ENCODE data around the gene C10orf53. TPM values are rescaled to one million over a fixed set of nuclear protein-coding genes. Genes with fewer than 3 reads are reported as not detected.

The C10orf53 gene
- total RNA-seq, 1 experiment from 2014 or later: not detected

- H3K27me3 Mint-ChIP-seq (ENCODE audit: low read depth): peaks cover 46% of the 10 kb centered on the region
- WGBS (ENCODE audit: extremely low coverage, insufficient read length, low lambda C conversion rate): no CpG with 5 or more reads among the region's 5 CpGs
- TF ChIP-seq CTCF (conservative IDR thresholded peaks at IDR 0.05): no peak
- H4K20me1 ChIP-seq (ENCODE audit: control insufficient read depth, insufficient read depth, insufficient read length): no peaks in the 10 kb centered on the region
- peaks cover 13 to 19% of the 10 kb centered on the region in 2 experiments for H3K9me3 Mint-ChIP-seq
- H2BK120ac ChIP-seq (ENCODE audit: low read depth, low read length, poor library complexity, severe bottlenecking): no peak overlapping the region
- no peaks in the 10 kb centered on the region for H3K27me3 ChIP-seq (ENCODE audit: insufficient read depth, low read length)
- H3K79me1 ChIP-seq (ENCODE audit: insufficient read depth, low read depth, low read length, poor library complexity, severe bottlenecking): no peaks in the 10 kb centered on the region
- H2AK5ac ChIP-seq (ENCODE audit: insufficient read length, low read length): no peak overlapping the region
- no peak overlapping the region for H2BK5ac ChIP-seq (ENCODE audit: insufficient read length, low read length)
- no peak overlapping the region for H4K91ac ChIP-seq (ENCODE audit: insufficient read length, low read depth, low read length)
- H4K8ac ChIP-seq (replicated peaks; ENCODE audit: insufficient read length, low read depth, low read length): no peak overlapping the region
- no peak overlapping the region for H2AFZ ChIP-seq (ENCODE audit: low read length)
- H3K14ac ChIP-seq (ENCODE audit: insufficient read depth, low read length): no peak overlapping the region; the same call in 1 of the 2 replicates
- H3K23me2 ChIP-seq (ENCODE audit: insufficient read length, low read depth, low read length, poor library complexity, severe bottlenecking): no peaks in the 10 kb centered on the region
- no peaks in the 10 kb centered on the region for H3K9me3 ChIP-seq (ENCODE audit: control insufficient read depth, low read depth, low read length)
- no peak overlapping the region for H3T11ph ChIP-seq (ENCODE audit: low read length)
- no peak overlapping the region for H3K23ac ChIP-seq (ENCODE audit: insufficient read length, low read depth, low read length)
- H3K4ac ChIP-seq (ENCODE audit: low read depth, low read length): no peak overlapping the region
- H3K18ac ChIP-seq (ENCODE audit: insufficient read length, low read depth, low read length): no peak overlapping the region
- H3K56ac ChIP-seq (ENCODE audit: insufficient read length, low read depth, low read length): no peak overlapping the region
- H2BK20ac ChIP-seq (ENCODE audit: low read depth, low read length, poor library complexity, severe bottlenecking): no peak overlapping the region
- no peak overlapping the region for H3K4me3 Mint-ChIP-seq
- no peaks in the 10 kb centered on the region for H3K4me1 Mint-ChIP-seq
- no peak for DNase-seq
- H3K27ac ChIP-seq (ENCODE audit: insufficient read length, low read depth, low read length): no peak overlapping the region
- H3K4me1 ChIP-seq (ENCODE audit: insufficient read depth, low read length): no peaks in the 10 kb centered on the region
- peaks cover 7 to 17% (median 8%) of the 10 kb centered on the region in 3 experiments; a peak in 5 of 7 replicates for H3K36me3 Mint-ChIP-seq (ENCODE audit: insufficient read depth in 1 of 3, low read depth in 3 of 3)
- no peak overlapping the region; a peak in 1 of 7 replicates for H3K27ac Mint-ChIP-seq
- H4K5ac ChIP-seq (ENCODE audit: insufficient read length, low read depth, low read length): no peak overlapping the region
- no peak overlapping the region for H2BK12ac ChIP-seq (ENCODE audit: insufficient read length, low read depth, low read length)
- H2BK15ac ChIP-seq (ENCODE audit: low read depth, low read length): no peak overlapping the region
- H3K9ac ChIP-seq (ENCODE audit: extremely low read depth, insufficient read length, low read length): no peak overlapping the region
- H3K79me2 ChIP-seq (ENCODE audit: insufficient read depth, low read length): no peaks in the 10 kb centered on the region
- H3K4me2 ChIP-seq (ENCODE audit: insufficient read depth, insufficient read length, low read length): no peak overlapping the region
Observed at GRCh38 chr10:49709934-49710333, 30.5 kb downstream of the C10orf53 start.
